Tibial artery (tissue), 4 donors: ENCODE results near the gene LAG3.

Experiments used
- DNase-seq, 2 donors: peaks; one replicate each; pipeline ENCODE4 v3.0.0-alpha.2; 2019
- H3K27ac ChIP-seq, 2 donors: fragments of 200-600 bp; sonication (generic) in 1 of 2; 1 replicate in 1 of 2; 2 replicates in 1 of 2; pipeline ENCODE4 v1.5.1; 2018 to 2019; ENCODE audit warnings: mild to moderate bottlenecking in 1 of 2
- H3K27me3 ChIP-seq, 2 donors: fragments of 200-600 bp; sonication (generic) in 1 of 2; one replicate each; pipeline versions ENCODE4 v1.5.1 to v1.6.0; 2016 to 2019
- H3K36me3 ChIP-seq, 3 donors: fragments of 200-600 bp; sonication (generic) in 2 of 3; one replicate each; pipeline ENCODE4 v1.5.1; 2016 to 2019; ENCODE audit warnings: mild to moderate bottlenecking in 2 of 3
- H3K4me1 ChIP-seq, 4 donors: fragments of 200-600 bp; sonication (generic) in 2 of 4; 1 replicate in 3 of 4; 2 replicates in 1 of 4; pipeline ENCODE4 v1.5.1; 2016 to 2019
- H3K4me3 ChIP-seq, 2 donors: fragments of 200-600 bp; sonication (generic) in 1 of 2; 1 replicate in 1 of 2; 2 replicates in 1 of 2; pipeline ENCODE4 v1.5.1; 2018 to 2019; ENCODE audit warnings: mild to moderate bottlenecking in 2 of 2
- H3K9me3 ChIP-seq, 3 donors: fragments of 200-600 bp; sonication (generic) in 1 of 3; one replicate each; pipeline ENCODE4 v1.5.1; 2016 to 2019
- intact Hi-C: fragments of 100-400 bp; cut with DNase I; formaldehyde crosslinking; loops from one replicate; pipeline ENCODE4 v1.15.0; 2023; ENCODE audit warnings: low total_unique reads
- TF ChIP-seq, protein P1 (sequence below), 2 experiments: fragments of 200-600 bp in 1 of 2; fragments of 450-650 bp in 1 of 2; IDR thresholded peaks; one replicate each; pipeline ENCODE4 v1.5.1; 2017 to 2019; ENCODE audit warnings: antibody characterized with exemption in 2 of 2, mild to moderate bottlenecking in 1 of 2, moderate library complexity in 1 of 2

The LAG3 gene

DNA sequence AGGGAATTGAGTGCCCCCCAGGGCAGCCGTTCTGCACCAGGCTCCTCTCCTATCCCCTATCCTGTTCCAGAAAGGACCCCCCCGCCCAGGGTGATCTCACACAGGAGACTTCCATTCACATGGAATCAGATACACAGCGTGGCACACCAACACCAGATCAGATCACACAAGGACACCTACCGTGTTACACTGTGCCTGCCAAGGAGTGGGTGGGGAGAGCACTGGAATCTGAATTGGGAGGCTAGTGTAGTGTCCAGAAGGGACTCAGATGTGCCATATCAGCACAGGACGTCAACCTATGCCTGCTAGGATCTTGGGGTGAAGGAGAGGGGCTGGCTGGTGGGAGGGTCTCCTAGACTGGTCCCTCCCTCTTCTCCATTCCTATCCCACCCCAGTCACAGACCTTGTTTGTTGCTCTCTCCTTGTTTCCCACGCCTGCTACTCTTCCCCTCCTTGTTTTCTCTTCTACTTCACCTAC is 3.8 kb upstream of the LAG3 start:
- intact Hi-C loops: no loop called here
- no peaks in the 10 kb centered on the region for H3K9me3 ChIP-seq
- H3K4me1 ChIP-seq: peaks cover 0 to 61% (median 45%) of the 10 kb centered on the region in 4 donors
- H3K4me3 ChIP-seq: peak overlapping the region; percentile 85 to 93
- no peak for DNase-seq
- TF ChIP-seq, protein P1, sequence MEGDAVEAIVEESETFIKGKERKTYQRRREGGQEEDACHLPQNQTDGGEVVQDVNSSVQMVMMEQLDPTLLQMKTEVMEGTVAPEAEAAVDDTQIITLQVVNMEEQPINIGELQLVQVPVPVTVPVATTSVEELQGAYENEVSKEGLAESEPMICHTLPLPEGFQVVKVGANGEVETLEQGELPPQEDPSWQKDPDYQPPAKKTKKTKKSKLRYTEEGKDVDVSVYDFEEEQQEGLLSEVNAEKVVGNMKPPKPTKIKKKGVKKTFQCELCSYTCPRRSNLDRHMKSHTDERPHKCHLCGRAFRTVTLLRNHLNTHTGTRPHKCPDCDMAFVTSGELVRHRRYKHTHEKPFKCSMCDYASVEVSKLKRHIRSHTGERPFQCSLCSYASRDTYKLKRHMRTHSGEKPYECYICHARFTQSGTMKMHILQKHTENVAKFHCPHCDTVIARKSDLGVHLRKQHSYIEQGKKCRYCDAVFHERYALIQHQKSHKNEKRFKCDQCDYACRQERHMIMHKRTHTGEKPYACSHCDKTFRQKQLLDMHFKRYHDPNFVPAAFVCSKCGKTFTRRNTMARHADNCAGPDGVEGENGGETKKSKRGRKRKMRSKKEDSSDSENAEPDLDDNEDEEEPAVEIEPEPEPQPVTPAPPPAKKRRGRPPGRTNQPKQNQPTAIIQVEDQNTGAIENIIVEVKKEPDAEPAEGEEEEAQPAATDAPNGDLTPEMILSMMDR (IDR thresholded peaks at IDR 0.05): no peak
- H3K27me3 ChIP-seq: no peaks in the 10 kb centered on the region
- H3K27ac ChIP-seq: peak overlapping the region; percentile 85 to 97
- peaks cover 19 to 28% (median 25%) of the 10 kb centered on the region in 3 donors for H3K36me3 ChIP-seq

DNA sequence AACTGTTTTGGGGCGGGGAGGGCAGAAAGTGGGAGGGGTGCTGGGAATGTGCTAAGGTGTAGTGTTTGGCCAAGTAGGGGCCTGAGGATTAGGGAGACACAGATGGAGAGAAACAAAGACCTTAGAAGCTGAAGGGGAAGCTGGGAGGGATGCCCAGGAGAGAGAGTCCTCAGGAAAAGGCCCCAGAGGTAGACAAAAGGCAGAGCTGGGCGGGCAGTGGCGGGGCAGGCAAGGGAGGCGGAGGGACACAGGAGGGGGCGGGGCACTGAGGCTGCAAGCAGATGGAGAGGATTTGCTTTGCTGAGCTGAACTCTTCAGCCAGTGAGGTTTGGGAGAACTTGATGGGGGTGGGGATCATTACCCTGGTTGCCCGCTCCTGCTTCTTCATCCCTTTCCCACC is 3.3 kb upstream of the LAG3 start:
- Histone ChIP-seq H3K27me3 (no peaks in the 10 kb centered on the region), H3K36me3 (peaks cover 19 to 28% (median 25%) of the 10 kb centered on the region in 3 donors), H3K9me3 (no peaks in the 10 kb centered on the region), H3K27ac (peak overlapping the region; percentile 85 to 97), H3K4me1 (peaks cover 0 to 58% (median 45%) of the 10 kb centered on the region in 4 donors), H3K4me3 (peak overlapping the region; percentile 85 to 93)
- intact Hi-C loops: no loop called here
- TF ChIP-seq, protein P1 (IDR thresholded peaks at IDR 0.05): no peak
- peak in 1 of 2 donors; percentile 78 for DNase-seq

DNA sequence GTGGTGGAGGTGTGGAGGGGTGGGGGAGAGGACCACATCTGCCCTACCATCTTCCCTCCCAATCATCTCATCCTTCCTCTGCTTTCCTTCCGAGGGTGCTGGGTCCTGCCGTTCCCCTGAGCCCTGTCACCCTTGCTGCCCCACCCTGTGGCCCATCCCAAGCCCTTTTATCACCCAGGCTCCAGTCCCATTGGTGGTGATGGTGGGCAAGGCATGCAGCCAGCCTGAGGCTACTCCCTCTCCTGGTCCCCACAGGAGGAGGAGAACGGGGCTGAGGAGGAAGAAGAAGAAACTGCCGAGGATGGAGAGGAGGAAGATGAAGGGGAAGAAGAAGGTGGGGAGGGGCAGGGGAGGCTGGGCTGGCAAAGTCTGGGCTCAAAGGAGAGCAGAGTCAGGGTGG is 2.7 kb upstream of the LAG3 start:
- no peaks in the 10 kb centered on the region for H3K9me3 ChIP-seq
- peak overlapping the region; percentile 85 to 97 for H3K27ac ChIP-seq
- peaks cover 0 to 55% (median 43%) of the 10 kb centered on the region in 4 donors for H3K4me1 ChIP-seq
- peaks cover 19 to 28% (median 25%) of the 10 kb centered on the region in 3 donors for H3K36me3 ChIP-seq
- H3K27me3 ChIP-seq: no peaks in the 10 kb centered on the region
- intact Hi-C loops: loop anchor here (10.0 kb wide), 1 partner anchor 155 kb away; no protein-coding TSS in a partner anchor
- no peak for DNase-seq
- no peak overlapping the region for H3K4me3 ChIP-seq
- TF ChIP-seq, protein P1 (IDR thresholded peaks at IDR 0.05): no peak

DNA sequence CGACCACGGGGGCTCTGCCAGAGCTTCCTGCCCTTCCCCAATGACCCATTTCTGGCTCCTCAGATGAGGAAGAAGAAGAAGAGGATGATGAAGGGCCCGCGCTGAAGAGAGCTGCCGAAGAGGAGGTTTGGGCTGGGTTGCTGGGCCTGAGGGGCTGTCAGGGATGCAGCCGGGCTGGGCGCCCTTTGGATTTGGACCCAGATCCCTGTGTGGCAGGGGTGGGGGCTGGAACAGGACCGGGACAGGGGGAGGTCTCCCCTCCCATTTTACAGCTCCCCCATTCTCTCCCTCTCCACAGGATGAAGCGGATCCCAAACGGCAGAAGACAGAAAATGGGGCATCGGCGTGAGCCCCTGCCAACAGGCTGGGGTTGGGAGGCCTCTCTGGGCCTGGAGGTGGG is 2.2 kb upstream of the LAG3 start:
- Histone ChIP-seq H3K4me1 (peaks cover 0 to 51% (median 39%) of the 10 kb centered on the region in 4 donors), H3K27ac (peak overlapping the region in 1 of 2 donors; percentile 97), H3K9me3 (no peaks in the 10 kb centered on the region), H3K4me3 (no peak overlapping the region), H3K27me3 (no peaks in the 10 kb centered on the region), H3K36me3 (peaks cover 19 to 28% (median 25%) of the 10 kb centered on the region in 3 donors)
- no peak for DNase-seq
- intact Hi-C loops: loop anchor here (10.0 kb wide), 1 partner anchor 155 kb away; no protein-coding TSS in a partner anchor
- TF ChIP-seq, protein P1 (IDR thresholded peaks at IDR 0.05): no peak

DNA sequence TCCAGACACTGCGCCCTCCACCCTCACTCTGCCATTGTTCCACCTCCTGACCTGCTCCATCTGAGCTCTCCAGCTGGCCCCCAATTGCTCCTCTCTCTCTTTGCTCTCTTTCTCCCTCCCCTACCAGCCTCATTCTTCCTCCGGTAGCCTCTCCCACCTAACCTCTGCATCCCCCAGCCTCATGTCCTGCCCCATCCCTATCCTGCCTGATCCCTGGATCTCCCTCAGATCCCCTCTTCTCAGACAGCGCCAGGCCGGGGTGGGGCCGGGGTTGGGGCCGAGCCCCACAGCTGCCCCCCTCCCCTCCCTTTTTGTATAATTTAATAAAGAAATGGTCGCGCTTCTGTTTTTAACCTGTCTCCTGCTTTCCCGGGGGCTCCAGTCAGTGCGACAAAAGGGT is 1.7 kb upstream of the LAG3 start:
- TF ChIP-seq, protein P1 (IDR thresholded peaks at IDR 0.05): no peak
- intact Hi-C loops: loop anchor here (10.0 kb wide), 1 partner anchor 156 kb away; no protein-coding TSS in a partner anchor
- no peak overlapping the region for H3K4me3 ChIP-seq

More for the DNA sequence above, 1.7 kb upstream of the LAG3 start:
- Histone ChIP-seq H3K27ac (no peak overlapping the region), H3K9me3 (no peaks in the 10 kb centered on the region), H3K36me3 (peaks cover 19 to 28% (median 25%) of the 10 kb centered on the region in 3 donors), H3K4me1 (peaks cover 0 to 46% (median 34%) of the 10 kb centered on the region in 4 donors), H3K27me3 (no peaks in the 10 kb centered on the region)
- DNase-seq: no peak
